Activated CD4-positive, alpha-beta T cell treated with anti-CD3 and anti-CD28 coated beads for 24 hours (primary cell): Measurements from ENCODE around the gene DNAJC4.

Experiments used
- DNase-seq, 2 donors: peaks; one replicate each; pipeline ENCODE4 v3.0.0-alpha.2; 2020; ENCODE audit warnings: low read depth in 2 of 2

The DNAJC4 gene

DNA sequence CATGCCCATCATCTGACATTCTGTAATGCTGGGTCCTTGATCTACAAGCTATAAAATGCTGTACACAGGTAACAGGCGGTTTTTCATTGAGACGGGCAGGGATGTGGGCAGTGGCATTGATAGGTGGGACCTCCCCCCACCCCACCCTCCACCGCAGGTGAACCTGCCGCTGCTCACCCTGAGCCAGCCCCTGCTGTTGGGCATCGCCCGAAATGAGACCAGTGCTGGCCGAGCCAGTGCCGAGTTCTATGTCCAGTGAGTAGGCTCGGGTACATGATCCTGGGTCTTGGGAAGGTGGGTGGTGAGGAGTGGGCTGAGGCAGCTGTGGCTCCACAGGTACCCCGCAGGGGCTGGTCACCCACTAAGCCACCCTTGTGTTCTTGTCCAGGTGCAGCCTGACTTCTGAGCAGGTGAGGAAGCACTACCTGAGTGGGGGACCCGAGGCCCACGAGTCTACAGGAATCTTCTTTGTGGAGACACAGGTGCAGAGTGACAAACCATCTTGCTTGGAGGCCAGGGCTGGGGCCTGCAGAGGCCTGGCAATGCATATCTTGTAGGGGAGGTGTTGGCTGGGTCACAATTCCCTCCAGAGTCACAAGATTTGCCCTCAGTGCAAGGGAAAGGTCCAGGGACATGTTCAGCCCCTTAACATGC is 1.1 kb upstream of the DNAJC4 start:
- DNase-seq, result no peak

- no peak for DNase-seq
These were observed 591 bp upstream of the DNAJC4 start for GRCh38 chr11:64229744-64230170.

DNA sequence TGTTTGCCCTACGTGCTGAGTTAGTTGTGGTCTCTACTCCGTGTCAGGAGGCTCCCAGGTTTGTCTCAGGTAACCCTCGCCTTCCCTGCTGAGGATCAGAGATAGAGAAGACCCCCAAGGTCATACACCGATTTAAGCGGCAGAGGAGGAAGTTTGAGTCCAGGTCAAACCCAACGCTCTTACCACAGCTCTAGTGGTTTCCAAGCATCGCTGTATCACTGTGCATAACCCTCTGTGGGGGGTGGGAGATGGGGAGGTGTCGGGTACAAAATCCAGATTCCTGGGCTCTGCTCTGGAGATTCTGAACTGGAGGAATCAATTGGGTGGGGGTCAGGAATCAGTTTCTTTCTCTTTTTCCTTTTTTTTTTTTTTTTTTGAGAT is 627 bp downstream of the DNAJC4 start:
- DNase-seq, result no peak

- DNase-seq, result no peak
These were observed 1.2 kb downstream of the DNAJC4 start for GRCh38 chr11:64231546-64231945.

- no peak for DNase-seq
These were observed 2.0 kb downstream of the DNAJC4 start for GRCh38 chr11:64232182-64232966.

DNA sequence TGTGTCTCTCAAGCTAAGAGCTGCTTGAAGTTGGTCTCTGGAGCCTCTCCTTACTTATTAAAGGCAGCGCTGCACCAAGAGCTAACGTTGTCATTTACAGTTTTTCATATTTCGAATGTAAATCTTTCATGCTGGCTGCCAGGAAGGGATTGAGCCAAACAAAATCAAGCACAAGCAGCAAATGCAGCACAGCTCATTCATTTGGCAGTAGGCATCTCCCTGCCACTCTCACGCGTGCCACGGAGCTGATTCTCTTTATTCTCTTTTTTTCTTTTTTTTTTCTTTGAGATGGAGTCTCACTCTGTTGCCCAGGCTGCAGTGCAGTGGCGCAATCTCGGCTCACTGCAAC is 2.6 kb downstream of the DNAJC4 start:
- DNase-seq, result no peak

GRCh38 chr11:64233913-64234586 is 3.7 kb downstream of the DNAJC4 start, which contains the start of gene VEGFB:
Gene VEGFB, plus strand, starts transcription at chr11:64234584. Its CDS starts 250 bp downstream, at chr11:64234834.
- DNase-seq, result peak in 1 of 2 donors; percentile 56

DNA sequence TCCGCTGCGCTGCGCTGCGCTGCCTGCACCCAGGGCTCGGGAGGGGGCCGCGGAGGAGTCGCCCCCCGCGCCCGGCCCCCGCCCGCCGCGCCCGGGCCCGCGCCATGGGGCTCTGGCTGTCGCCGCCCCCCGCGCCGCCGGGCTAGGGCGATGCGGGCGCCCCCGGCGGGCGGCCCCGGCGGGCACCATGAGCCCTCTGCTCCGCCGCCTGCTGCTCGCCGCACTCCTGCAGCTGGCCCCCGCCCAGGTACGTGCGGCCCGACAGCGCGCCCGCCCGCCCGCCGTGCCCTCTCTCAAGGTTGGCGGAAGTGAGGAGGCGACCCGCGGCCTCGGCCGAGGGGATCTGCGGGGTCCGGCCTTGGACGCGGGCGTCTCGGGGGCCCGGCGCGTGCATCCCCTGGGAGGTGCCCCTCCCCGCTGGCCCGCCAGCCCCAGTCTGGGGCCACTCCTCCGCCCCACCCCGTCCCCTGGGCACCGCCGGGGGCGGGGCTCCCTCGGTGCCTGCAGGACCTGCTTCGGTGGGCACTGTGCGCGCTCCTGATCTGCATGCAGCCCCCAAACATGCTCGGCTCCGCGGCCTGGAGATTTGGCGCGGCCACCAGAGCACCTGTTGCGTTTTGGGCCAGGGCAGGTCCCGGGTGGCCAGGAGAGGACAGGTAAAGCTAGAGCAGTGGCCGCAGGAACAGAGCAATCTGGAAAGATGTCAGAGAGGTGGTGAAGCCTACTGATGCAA is 4.5 kb downstream of the DNAJC4 start:
- no peak for DNase-seq

DNA sequence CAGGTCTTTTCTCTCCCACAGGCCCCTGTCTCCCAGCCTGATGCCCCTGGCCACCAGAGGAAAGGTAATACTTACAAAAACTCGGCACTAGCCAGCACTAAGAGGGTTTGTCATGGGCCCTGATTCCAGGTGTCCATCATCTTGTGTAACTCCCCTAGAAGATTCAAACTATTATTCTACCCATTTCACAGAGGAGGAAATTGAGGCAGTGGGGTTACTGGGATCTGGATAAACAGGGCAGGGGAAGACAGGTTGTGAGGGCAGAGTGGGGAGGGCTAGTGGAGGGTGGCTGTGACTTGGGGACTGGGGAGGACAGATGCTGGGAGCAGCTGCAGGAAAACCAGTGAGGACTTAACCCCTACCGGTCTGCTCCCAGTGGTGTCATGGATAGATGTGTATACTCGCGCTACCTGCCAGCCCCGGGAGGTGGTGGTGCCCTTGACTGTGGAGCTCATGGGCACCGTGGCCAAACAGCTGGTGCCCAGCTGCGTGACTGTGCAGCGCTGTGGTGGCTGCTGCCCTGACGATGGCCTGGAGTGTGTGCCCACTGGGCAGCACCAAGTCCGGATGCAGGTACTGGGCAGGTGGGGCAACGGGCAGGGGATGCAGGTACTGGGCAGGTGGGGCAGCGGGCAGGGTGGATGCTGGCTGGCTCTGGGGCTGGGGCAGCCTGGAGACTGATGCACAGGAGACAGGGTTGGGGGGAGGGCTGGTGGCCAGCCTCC is 5.3 kb downstream of the DNAJC4 start:
- DNase-seq, result no peak

GRCh38 chr11:64237484-64237951 is 7.2 kb downstream of the DNAJC4 start:
- no peak for DNase-seq

GRCh38 chr11:64238076-64238475 is 7.7 kb downstream of the DNAJC4 start:
- DNase-seq, result no peak

DNA sequence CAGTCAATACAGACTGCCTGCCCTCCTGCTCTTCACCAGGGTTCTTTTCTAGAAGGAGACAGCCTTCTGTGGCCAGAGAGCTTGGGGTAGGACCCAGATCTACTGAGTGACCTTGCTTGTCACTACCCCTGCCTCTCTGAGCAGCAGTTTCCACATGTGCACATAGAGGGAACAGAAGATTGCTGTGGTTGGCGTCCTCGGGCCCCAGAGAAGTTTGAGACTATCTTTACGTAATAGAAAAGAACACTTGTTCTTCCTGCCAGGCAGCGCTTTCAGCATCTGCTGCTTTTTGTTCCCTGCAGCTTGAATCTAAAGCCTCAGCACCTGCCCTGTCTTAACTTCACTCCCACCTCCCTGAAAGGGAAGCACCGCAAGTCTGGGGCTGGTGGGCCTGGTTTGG is 8.7 kb downstream of the DNAJC4 start:
- no peak for DNase-seq

- DNase-seq, result no peak
These were observed 9.5 kb downstream of the DNAJC4 start for GRCh38 chr11:64239662-64240434.

GRCh38 chr11:64240435-64241240 is 10.3 kb downstream of the DNAJC4 start, which contains the start of gene FKBP2:
Gene FKBP2, plus strand, starts transcription at chr11:64241095. Its CDS starts 1,293 bp downstream, at chr11:64242388.
- peak; percentile 95 to 96 for DNase-seq

DNA sequence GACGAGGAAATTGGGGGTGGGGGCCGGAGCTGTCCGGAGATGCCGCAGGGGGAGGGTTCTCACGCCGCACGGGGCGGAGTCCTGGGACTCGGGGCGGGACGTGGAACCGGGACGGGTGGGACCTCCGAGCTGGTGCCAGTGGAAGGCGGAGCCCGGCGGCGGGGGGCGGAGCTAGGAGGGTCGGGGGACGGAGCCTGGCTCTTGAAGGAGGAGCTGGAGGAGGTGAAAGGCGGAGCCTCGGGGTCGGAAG is 10.8 kb downstream of the DNAJC4 start:
- peak in 1 of 2 donors; percentile 100 for DNase-seq

GRCh38 chr11:64241491-64242374 is 11.4 kb downstream of the DNAJC4 start:
- peak in 1 of 2 donors; percentile 100 for DNase-seq

DNA sequence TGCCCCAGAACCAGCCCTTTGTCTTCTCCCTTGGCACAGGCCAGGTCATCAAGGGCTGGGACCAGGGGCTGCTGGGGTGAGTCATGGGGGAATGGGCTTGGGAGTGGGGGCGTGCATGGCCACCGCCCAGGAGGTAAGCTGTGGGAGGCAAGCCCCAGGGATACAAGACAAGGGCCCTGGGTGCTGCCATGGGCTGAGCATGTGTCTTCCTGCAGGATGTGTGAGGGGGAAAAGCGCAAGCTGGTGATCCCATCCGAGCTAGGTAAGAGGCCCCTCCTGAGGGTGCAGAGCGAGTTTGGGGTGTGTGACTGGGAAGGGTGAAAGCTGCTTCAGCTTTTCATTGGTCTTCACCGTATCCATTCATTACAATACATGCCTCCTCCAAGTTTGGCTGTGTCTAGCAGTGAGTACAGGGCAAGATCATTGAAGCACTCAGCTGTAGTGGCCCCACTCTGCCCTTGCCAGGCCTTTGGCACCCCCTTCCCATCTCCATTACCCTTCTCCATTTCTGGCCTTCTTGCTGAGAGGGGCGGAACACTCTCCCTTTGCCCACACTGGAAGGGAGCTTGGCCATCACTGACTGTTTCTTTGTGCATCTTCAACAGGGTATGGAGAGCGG is 13.0 kb downstream of the DNAJC4 start:
- DNase-seq, result no peak

GRCh38 chr11:64244107-64244506 is 13.8 kb downstream of the DNAJC4 start:
- DNase-seq, result no peak
